CMK (cell line): Measurements from ENCODE around the gene NUP42.
"Not testable (repeated sequence)": the region's sequence is repeated elsewhere in the genome, so short reads cannot be mapped to it uniquely, and the experiment has no call there.

Experiments used
- DNase-seq: peaks from one replicate; pipeline ENCODE4 v3.0.0-alpha.2; 2010; ENCODE audit warnings: low read depth

Gene NUP42

GRCh38 chr7:23204241-23204640, 22.4 kb downstream of the NUP42 start:
- no peak for DNase-seq

- no peak for DNase-seq
These were observed 23.7 kb downstream of the NUP42 start for GRCh38 chr7:23205577-23205908.

GRCh38 chr7:23205909-23206767, 24.3 kb downstream of the NUP42 start:
- no peak for DNase-seq

GRCh38 chr7:23207021-23207420, 25.2 kb downstream of the NUP42 start:
- DNase-seq: no peak

GRCh38 chr7:23207884-23208283, 26.0 kb downstream of the NUP42 start:
- no peak for DNase-seq

GRCh38 chr7:23208316-23208715, 26.5 kb downstream of the NUP42 start:
- no peak for DNase-seq

- no peak for DNase-seq
These were observed 28.7 kb downstream of the NUP42 start for GRCh38 chr7:23210506-23210905.

- no peak for DNase-seq
These were observed 29.7 kb downstream of the NUP42 start for GRCh38 chr7:23211589-23211988.

GRCh38 chr7:23212395-23212794, 30.5 kb downstream of the NUP42 start:
- DNase-seq: no peak

GRCh38 chr7:23212841-23213240, 31.0 kb downstream of the NUP42 start:
- DNase-seq: no peak

- DNase-seq: no peak
These were observed 31.9 kb downstream of the NUP42 start for GRCh38 chr7:23213755-23214154.

- no peak for DNase-seq
These were observed 32.6 kb downstream of the NUP42 start for GRCh38 chr7:23214423-23214822.

- no peak for DNase-seq
These were observed 33.1 kb downstream of the NUP42 start for GRCh38 chr7:23214938-23215337.

GRCh38 chr7:23216021-23216420, 34.2 kb downstream of the NUP42 start:
- DNase-seq: no peak

GRCh38 chr7:23218196-23218595, 36.3 kb downstream of the NUP42 start:
- no peak for DNase-seq

GRCh38 chr7:23220690-23221305, 39.0 kb downstream of the NUP42 start:
- DNase-seq: no peak

GRCh38 chr7:23222439-23223030, 40.7 kb downstream of the NUP42 start:
- no peak for DNase-seq

GRCh38 chr7:23224364-23224763, 42.5 kb downstream of the NUP42 start:
- not testable (repeated sequence) for DNase-seq

GRCh38 chr7:23226844-23227450, 45.1 kb downstream of the NUP42 start:
- DNase-seq: no peak

GRCh38 chr7:23228412-23228811, 46.6 kb downstream of the NUP42 start:
- no peak for DNase-seq

GRCh38 chr7:23230641-23231101, 48.8 kb downstream of the NUP42 start:
- no peak for DNase-seq

GRCh38 chr7:23232966-23233365, 51.1 kb downstream of the NUP42 start:
- no peak for DNase-seq
